Smooth muscle cell (in vitro differentiated cells): ENCODE measurements around the gene MADCAM1. TPM values are rescaled to one million over a fixed set of nuclear protein-coding genes. Genes with fewer than 3 reads are reported as not detected.
"Not testable (repeated sequence)": the region's sequence is repeated elsewhere in the genome, so short reads cannot be mapped to it uniquely, and the experiment has no call there.

Source experiments
- DNase-seq: peaks from one replicate; lab custom pipeline; 2025; ENCODE audit not compliant: unreplicated experiment; lab: John Stamatoyannopoulos, UW
- H2AFZ ChIP-seq: fragments of 200-600 bp; sonication (generic); 2 replicates; pipeline ENCODE4 v1.6.0; 2016; ENCODE audit warnings: antibody characterized with exemption, low read depth, mild to moderate bottlenecking
- H3F3A ChIP-seq: fragments of 200-600 bp; sonication (generic); 2 replicates; pipeline ENCODE4 v1.6.0; 2017; ENCODE audit warnings: antibody characterized with exemption, low read depth
- H3K27ac ChIP-seq: fragments of 200-600 bp; sonication (generic); 2 replicates; pipeline ENCODE4 v1.5.1; 2016; ENCODE audit warnings: low read depth, mild to moderate bottlenecking
- H3K27me3 ChIP-seq: fragments of 200-600 bp; sonication (generic); 2 replicates; pipeline ENCODE4 v1.6.1; 2016; ENCODE audit warnings: low read depth, mild to moderate bottlenecking
- H3K36me3 ChIP-seq: fragments of 200-600 bp; sonication (generic); 2 replicates; pipeline ENCODE4 v1.5.1; 2016; ENCODE audit warnings: low read depth
- H3K4me1 ChIP-seq: fragments of 200-600 bp; sonication (generic); 2 replicates; pipeline ENCODE4 v1.5.1; 2016; ENCODE audit warnings: low read depth
- H3K4me2 ChIP-seq: fragments of 200-600 bp; sonication (generic); 2 replicates; pipeline ENCODE4 v1.6.0; 2016; ENCODE audit warnings: mild to moderate bottlenecking
- H3K4me3 ChIP-seq: fragments of 200-600 bp; sonication (generic); 2 replicates; pipeline ENCODE4 v1.5.1; 2016; ENCODE audit warnings: mild to moderate bottlenecking
- H3K79me2 ChIP-seq: fragments of 200-600 bp; sonication (generic); 2 replicates; pipeline ENCODE4 v1.6.0; 2016; ENCODE audit warnings: low read depth, mild to moderate bottlenecking
- H3K9ac ChIP-seq: fragments of 200-600 bp; sonication (generic); 2 replicates; pipeline ENCODE4 v1.6.0; 2016; ENCODE audit warnings: low read depth
- H3K9me3 ChIP-seq: fragments of 200-600 bp; sonication (generic); replicated peaks from 2 replicates; pipeline ENCODE4 v1.5.1; 2016; ENCODE audit warnings: low read depth
- H4K20me1 ChIP-seq: fragments of 200-600 bp; sonication (generic); 2 replicates; pipeline ENCODE4 v1.6.0; 2016; ENCODE audit warnings: low read depth
- CTCF ChIP-seq: fragments of 200-600 bp; sonication (generic); IDR thresholded peaks from 2 replicates; pipeline ENCODE4 v1.5.1; 2017; ENCODE audit warnings: borderline replicate concordance, mild to moderate bottlenecking, antibody characterized with exemption; ENCODE audit not compliant: insufficient read depth, poor library complexity, severe bottlenecking
- WGBS: methylation state at CpG from one replicate; pipeline ENCODE4 v1.1.7; 2016; ENCODE audit warnings: low lambda C conversion rate; 5-methylcytosine and 5-hydroxymethylcytosine counted together
- polyA plus RNA-seq: library from polyadenylated mRNA; unstranded; fragments of >200 nt; fragmentation: Nextera tagmentation; extraction: Ambion mirVana; gene quantifications from 2 replicates; pipeline ENCODE4 v1.2.1, GENCODE V29; 2016
- total RNA-seq: library from RNA; depleted of rRNA; stranded (reverse); fragments of >200 nt; gene quantifications from 2 replicates; pipeline ENCODE4 v1.2.3, GENCODE V29; 2014

Gene MADCAM1
- total and polyA plus RNA-seq, 2 experiments from 2014 or later, result not detected

GRCh38 chr19:480016-480855 lies 16.1 kb upstream of the MADCAM1 start:
- Histone ChIP-seq H3K9ac (no peak overlapping the region), H3K27ac (no peak overlapping the region)

GRCh38 chr19:481100-481499 lies 15.2 kb upstream of the MADCAM1 start:
- H3F3A ChIP-seq, H3K4me3 ChIP-seq, H2AFZ ChIP-seq, H3K36me3 ChIP-seq, DNase-seq, H3K9me3 ChIP-seq, H3K27ac ChIP-seq, H3K27me3 ChIP-seq, H3K79me2 ChIP-seq, H3K4me2 ChIP-seq, H4K20me1 ChIP-seq, H3K9ac ChIP-seq: not testable (repeated sequence)
- 96% methylated on average over 3 of the region's 3 CpGs for WGBS
- peaks cover 10% of the 10 kb centered on the region for H3K4me1 ChIP-seq

More at GRCh38 chr19:480016-480855, 16.1 kb upstream of the MADCAM1 start:
- Histone ChIP-seq H3K4me2 (peak overlapping the region; percentile 76), H3K27me3 (no peaks in the 10 kb centered on the region), H3K79me2 (no peaks in the 10 kb centered on the region), H3K9me3 (no peaks in the 10 kb centered on the region), H3F3A (peaks cover 7% of the 10 kb centered on the region), H4K20me1 (no peaks in the 10 kb centered on the region), H3K36me3 (no peaks in the 10 kb centered on the region), H2AFZ (peak overlapping the region; percentile 89), H3K4me3 (peak overlapping the region; percentile 26), H3K4me1 (peaks cover 3% of the 10 kb centered on the region)
- peak; percentile 51 for TF ChIP-seq CTCF
- peak; percentile 33 for DNase-seq
- 43% methylated on average over 36 of the region's 36 CpGs for WGBS

GRCh38 chr19:482186-483041 lies 13.9 kb upstream of the MADCAM1 start:
- no peak for DNase-seq
- Histone ChIP-seq H3K4me1 (peaks cover 11% of the 10 kb centered on the region), H3K36me3 (no peaks in the 10 kb centered on the region), H3F3A (peaks cover 7% of the 10 kb centered on the region), H3K4me3 (no peak overlapping the region), H3K9me3 (no peaks in the 10 kb centered on the region), H4K20me1 (no peaks in the 10 kb centered on the region), H3K79me2 (no peaks in the 10 kb centered on the region), H3K4me2 (no peak overlapping the region), H2AFZ (no peak overlapping the region), H3K27me3 (no peaks in the 10 kb centered on the region), H3K27ac (no peak overlapping the region), H3K9ac (no peak overlapping the region)
- no peak for TF ChIP-seq CTCF
- WGBS, result 55% methylated on average over 20 of the region's 20 CpGs

- no peak overlapping the region for H2AFZ ChIP-seq
- no peak for DNase-seq
- no peak overlapping the region for H3K9ac ChIP-seq
- no peak overlapping the region for H3K4me2 ChIP-seq
- no peaks in the 10 kb centered on the region for H3K9me3 ChIP-seq
- 81% methylated on average over 17 of the region's 21 CpGs for WGBS
- no peaks in the 10 kb centered on the region for H4K20me1 ChIP-seq
- no peak overlapping the region for H3K4me3 ChIP-seq
- no peaks in the 10 kb centered on the region for H3K79me2 ChIP-seq
- TF ChIP-seq CTCF, result no peak
- peaks cover 11% of the 10 kb centered on the region for H3K4me1 ChIP-seq
- H3K36me3 ChIP-seq, result no peaks in the 10 kb centered on the region
- no peaks in the 10 kb centered on the region for H3K27me3 ChIP-seq
- peaks cover 10% of the 10 kb centered on the region for H3F3A ChIP-seq
- H3K27ac ChIP-seq, result no peak overlapping the region
These were observed 12.8 kb upstream of the MADCAM1 start for GRCh38 chr19:483332-484072.
